ENCODE data around the gene LAMA2. TPM values are rescaled to one million over a fixed set of nuclear protein-coding genes. Genes with fewer than 3 reads are reported as not detected.
A peak's percentile ranks its signal among the peaks of the same experiment; 100 is the strongest.

LAMA2 gene
- total RNA-seq, 1 experiment from 2014 or later = 2.2 TPM

GRCh38 chr6:129183681-129184301, 300.9 kb downstream of the LAMA2 start:
- Mint-ChIP-seq H3K27me3 (ENCODE audit: insufficient read depth, unreplicated experiment) (no peaks in the 10 kb centered on the region), H3K9me3 (ENCODE audit: unreplicated experiment) (no peaks in the 10 kb centered on the region), H3K4me1 (ENCODE audit: insufficient read depth, unreplicated experiment) (peaks cover 15% of the 10 kb centered on the region), H3K4me3 (ENCODE audit: unreplicated experiment) (no peak overlapping the region), H3K27ac (ENCODE audit: low read depth, unreplicated experiment) (no peak overlapping the region), H3K36me3 (ENCODE audit: insufficient read depth, unreplicated experiment) (no peaks in the 10 kb centered on the region)
- DNase-seq (ENCODE audit: unreplicated experiment) = peak; percentile 11
- no TSS peak for BruUV-seq (replicated peaks)
- no peak for TF ChIP-seq CTCF (IDR thresholded peaks at IDR 0.05; ENCODE audit: unreplicated experiment)
- CTCF ChIA-PET = no interaction called here
- POLR2A ChIA-PET = no interaction called here
- intact Hi-C loops (cut with micrococcal nuclease) = no loop called here

GRCh38 chr6:129184324-129184723, 301.4 kb downstream of the LAMA2 start:
- no peaks in the 10 kb centered on the region for H3K36me3 Mint-ChIP-seq (ENCODE audit: insufficient read depth, unreplicated experiment)
- no peak overlapping the region for H3K4me3 Mint-ChIP-seq (ENCODE audit: unreplicated experiment)
- CTCF ChIA-PET = no interaction called here
- intact Hi-C loops (cut with micrococcal nuclease) = no loop called here
- POLR2A ChIA-PET = no interaction called here
- H3K4me1 Mint-ChIP-seq (ENCODE audit: insufficient read depth, unreplicated experiment) = peaks cover 15% of the 10 kb centered on the region
- TF ChIP-seq CTCF (IDR thresholded peaks at IDR 0.05; ENCODE audit: unreplicated experiment) = no peak
- no peak for DNase-seq (ENCODE audit: unreplicated experiment)
- no peaks in the 10 kb centered on the region for H3K9me3 Mint-ChIP-seq (ENCODE audit: unreplicated experiment)
- H3K27me3 Mint-ChIP-seq (ENCODE audit: insufficient read depth, unreplicated experiment) = no peaks in the 10 kb centered on the region
- no peak overlapping the region for H3K27ac Mint-ChIP-seq (ENCODE audit: low read depth, unreplicated experiment)
- no TSS peak for BruUV-seq (replicated peaks)

GRCh38 chr6:129184808-129185366, 301.9 kb downstream of the LAMA2 start:
- H3K4me3 Mint-ChIP-seq (ENCODE audit: unreplicated experiment) = no peak overlapping the region
- no peaks in the 10 kb centered on the region for H3K36me3 Mint-ChIP-seq (ENCODE audit: insufficient read depth, unreplicated experiment)
- DNase-seq (ENCODE audit: unreplicated experiment) = no peak
- H3K9me3 Mint-ChIP-seq (ENCODE audit: unreplicated experiment) = no peaks in the 10 kb centered on the region
- CTCF ChIA-PET = no interaction called here
- intact Hi-C loops (cut with micrococcal nuclease) = no loop called here
- POLR2A ChIA-PET = no interaction called here
- BruUV-seq (replicated peaks) = no TSS peak
- no peaks in the 10 kb centered on the region for H3K27me3 Mint-ChIP-seq (ENCODE audit: insufficient read depth, unreplicated experiment)
- no peak overlapping the region for H3K27ac Mint-ChIP-seq (ENCODE audit: low read depth, unreplicated experiment)
- TF ChIP-seq CTCF (IDR thresholded peaks at IDR 0.05; ENCODE audit: unreplicated experiment) = no peak
- peaks cover 15% of the 10 kb centered on the region for H3K4me1 Mint-ChIP-seq (ENCODE audit: insufficient read depth, unreplicated experiment)

GRCh38 chr6:129186988-129187387, 304.1 kb downstream of the LAMA2 start:
- POLR2A ChIA-PET = no interaction called here
- no peak for TF ChIP-seq CTCF (IDR thresholded peaks at IDR 0.05; ENCODE audit: unreplicated experiment)
- intact Hi-C loops (cut with micrococcal nuclease) = no loop called here
- CTCF ChIA-PET = no interaction called here
- Mint-ChIP-seq H3K4me1 (ENCODE audit: insufficient read depth, unreplicated experiment) (peaks cover 15% of the 10 kb centered on the region), H3K27ac (ENCODE audit: low read depth, unreplicated experiment) (no peak overlapping the region), H3K4me3 (ENCODE audit: unreplicated experiment) (no peak overlapping the region), H3K9me3 (ENCODE audit: unreplicated experiment) (no peaks in the 10 kb centered on the region), H3K36me3 (ENCODE audit: insufficient read depth, unreplicated experiment) (no peaks in the 10 kb centered on the region), H3K27me3 (ENCODE audit: insufficient read depth, unreplicated experiment) (no peaks in the 10 kb centered on the region)
- BruUV-seq (replicated peaks) = no TSS peak
- DNase-seq (ENCODE audit: unreplicated experiment) = peak; percentile 63
